IMR-90 (cell line): ENCODE results near the gene COQ8A. TPM values are rescaled to one million over a fixed set of nuclear protein-coding genes. Genes with fewer than 3 reads are reported as not detected.

ENCODE experiments used
- ATAC-seq: fragments of 200-7000 bp; cut with Tn5 transposase; 2 replicates; pipeline ENCODE4 v1.9.1; 2020; ENCODE audit warnings: low read depth, mild to moderate bottlenecking, moderate library complexity
- BruUV-seq: library from RNA; stranded (reverse); fragments of 400-500 nt; replicated peaks from 2 replicates; lab custom pipeline; 2021; lab: Mats Ljungman, UMichigan
- CTCF ChIA-PET: fragments of 300-600 bp; formaldehyde crosslinking; extraction: SDS; loops from one replicate; lab custom pipeline; 2021; ENCODE audit warnings: antibody characterized with exemption; lab: Yijun Ruan, JAX
- POLR2A ChIA-PET: fragments of 300-600 bp; sonication (Branson Sonifier 250); formaldehyde crosslinking; loops from one replicate; lab custom pipeline; 2022; ENCODE audit warnings: antibody characterized with exemption; ENCODE audit not compliant: unreplicated experiment; lab: Charles Lee
- DNase-seq: peaks from one replicate; pipeline ENCODE4 v3.0.0; 2013
- H2AFZ ChIP-seq: replicated peaks from 2 replicates; pipeline ENCODE3; 2013; ENCODE audit warnings: low read length, mild to moderate bottlenecking; ENCODE audit not compliant: poor library complexity
- H2AK5ac ChIP-seq: 2 replicates; pipeline ENCODE4 v1.6.1; 2013; ENCODE audit warnings: low read depth, low read length, inconsistent platforms
- H2AK9ac ChIP-seq: replicated peaks from 2 replicates; pipeline ENCODE3; 2013; ENCODE audit warnings: mild to moderate bottlenecking, low read depth, low read length, moderate library complexity; ENCODE audit not compliant: poor library complexity
- H2BK120ac ChIP-seq: 2 replicates; pipeline ENCODE4 v1.6.1; 2013; ENCODE audit warnings: low read depth, low read length, inconsistent platforms
- H2BK15ac ChIP-seq: 3 replicates; pipeline ENCODE4 v1.6.1; 2013; ENCODE audit warnings: low read depth, low read length, inconsistent platforms
- H2BK20ac ChIP-seq: 2 replicates; pipeline ENCODE4 v1.6.1; 2013; ENCODE audit warnings: low read depth, mild to moderate bottlenecking, inconsistent platforms, low read length, moderate library complexity
- H2BK5ac ChIP-seq: 2 replicates; pipeline ENCODE4 v1.6.1; 2013; ENCODE audit warnings: mild to moderate bottlenecking, low read depth, low read length, inconsistent platforms; ENCODE audit not compliant: poor library complexity, severe bottlenecking
- H3K14ac ChIP-seq: replicated peaks from 2 replicates; pipeline ENCODE4 v1.6.1; 2013; ENCODE audit warnings: low read depth, low read length, inconsistent platforms
- H3K18ac ChIP-seq: 2 replicates; pipeline ENCODE4 v1.6.1; 2013; ENCODE audit warnings: low read depth, low read length, control low read depth
- H3K23ac ChIP-seq: 2 replicates; pipeline ENCODE4 v1.6.1; 2013; ENCODE audit warnings: low read depth, low read length, inconsistent platforms
- H3K27ac ChIP-seq: 2 replicates; pipeline ENCODE4 v1.5.1; 2013; ENCODE audit warnings: mild to moderate bottlenecking, control low read depth, low read length; ENCODE audit not compliant: insufficient read depth
- H3K27me3 ChIP-seq: 2 replicates; pipeline ENCODE4 v1.6.1; 2013; ENCODE audit warnings: low read length; ENCODE audit not compliant: control insufficient read depth, insufficient read depth
- H3K36me3 ChIP-seq: 2 replicates; pipeline ENCODE4 v1.6.1; 2013; ENCODE audit warnings: low read length, mixed read lengths; ENCODE audit not compliant: control insufficient read depth, insufficient read depth
- H3K4ac ChIP-seq: 2 replicates; pipeline ENCODE4 v1.6.1; 2013; ENCODE audit warnings: low read depth, low read length, inconsistent platforms
- H3K4me1 ChIP-seq: 2 replicates; pipeline ENCODE4 v1.6.1; 2013; ENCODE audit warnings: low read length, mixed read lengths; ENCODE audit not compliant: control insufficient read depth, insufficient read depth
- H3K4me2 ChIP-seq: 2 replicates; pipeline ENCODE4 v1.6.1; 2013; ENCODE audit warnings: low read depth, mild to moderate bottlenecking, control low read depth, low read length, moderate library complexity
- H3K4me3 ChIP-seq: 2 replicates; pipeline ENCODE4 v1.5.1; 2013; ENCODE audit warnings: low read depth, mild to moderate bottlenecking, control low read depth, low read length, moderate library complexity; ENCODE audit not compliant: insufficient read depth
- H3K56ac ChIP-seq: 2 replicates; pipeline ENCODE4 v1.6.1; 2013; ENCODE audit warnings: low read length, inconsistent platforms; ENCODE audit not compliant: insufficient read depth; ENCODE audit errors: extremely low read depth
- H3K79me1 ChIP-seq, 2 experiments: 2 replicates each; pipeline ENCODE4 v1.6.1; 2013; ENCODE audit warnings: low read length in 2 of 2, inconsistent platforms in 1 of 2, low read depth in 1 of 2
- H3K9ac ChIP-seq: 2 replicates; pipeline ENCODE4 v1.6.1; 2013; ENCODE audit warnings: low read depth, low read length, control low read depth
- H3K9me1 ChIP-seq: 2 replicates; pipeline ENCODE4 v1.6.1; 2013; ENCODE audit warnings: low read length, inconsistent platforms; ENCODE audit not compliant: insufficient read depth
- H3K9me3 ChIP-seq: 2 replicates; pipeline ENCODE4 v1.6.1; 2013; ENCODE audit warnings: low read length; ENCODE audit not compliant: control insufficient read depth, insufficient read depth
- H4K20me1 ChIP-seq: 2 replicates; pipeline ENCODE4 v1.6.1; 2013; ENCODE audit warnings: low read length, inconsistent platforms; ENCODE audit not compliant: insufficient read depth
- H4K5ac ChIP-seq: 2 replicates; pipeline ENCODE4 v1.6.1; 2013; ENCODE audit warnings: mild to moderate bottlenecking, low read depth, low read length, control low read depth
- H4K8ac ChIP-seq, 2 experiments: 2 replicates each; pipeline ENCODE4 v1.6.1; 2013; ENCODE audit warnings: low read depth in 2 of 2, low read length in 2 of 2, control low read depth in 1 of 2, inconsistent platforms in 1 of 2
- H4K91ac ChIP-seq: 2 replicates; pipeline ENCODE4 v1.6.1; 2013; ENCODE audit warnings: low read depth, low read length, inconsistent platforms; ENCODE audit not compliant: insufficient read depth
- BHLHE40 ChIP-seq: fragments of 150-350 bp; IDR thresholded peaks from 2 replicates; pipeline ENCODE4 v1.6.1; 2016; ENCODE audit warnings: mild to moderate bottlenecking, low read depth, low read length
- CEBPB ChIP-seq: IDR thresholded peaks from 2 replicates; pipeline ENCODE4 v1.6.1; 2012; ENCODE audit warnings: low read depth, low read length, improper control_type of control experiment
- CHD1 ChIP-seq: IDR thresholded peaks from 2 replicates; pipeline ENCODE4 v1.6.1; 2012; ENCODE audit warnings: low read depth, low read length, improper control_type of control experiment
- FOS ChIP-seq: fragments of 150-350 bp; IDR thresholded peaks from 2 replicates; pipeline ENCODE4 v1.6.1; 2016; ENCODE audit warnings: low read depth, low read length
- MAFK ChIP-seq: IDR thresholded peaks from 2 replicates; pipeline ENCODE4 v1.6.1; 2012; ENCODE audit warnings: low read depth, low read length, improper control_type of control experiment
- MAZ ChIP-seq: IDR thresholded peaks from 2 replicates; pipeline ENCODE4 v1.6.1; 2012; ENCODE audit warnings: low read depth, mild to moderate bottlenecking, low read length, improper control_type of control experiment, moderate library complexity, borderline replicate concordance
- MXI1 ChIP-seq: IDR thresholded peaks from 2 replicates; pipeline ENCODE4 v1.6.1; 2012; ENCODE audit warnings: low read depth, mild to moderate bottlenecking, low read length, moderate library complexity, borderline replicate concordance
- NFE2L2 ChIP-seq: fragments of 150-350 bp; IDR thresholded peaks from 2 replicates; pipeline ENCODE4 v1.6.1; 2016; ENCODE audit warnings: low read depth, mild to moderate bottlenecking, low read length
- POLR2A ChIP-seq: IDR thresholded peaks from 2 replicates; pipeline ENCODE4 v1.6.1; 2012; ENCODE audit warnings: mild to moderate bottlenecking, low read depth, low read length
- RAD21 ChIP-seq: IDR thresholded peaks from 2 replicates; pipeline ENCODE4 v1.6.1; 2012; ENCODE audit warnings: low read length, improper control_type of control experiment
- RCOR1 ChIP-seq: IDR thresholded peaks from 2 replicates; pipeline ENCODE4 v1.6.1; 2012; ENCODE audit warnings: mild to moderate bottlenecking, low read length, improper control_type of control experiment; ENCODE audit not compliant: insufficient replicate concordance
- RFX5 ChIP-seq: IDR thresholded peaks from 2 replicates; pipeline ENCODE4 v1.8.0; 2012; ENCODE audit warnings: low read depth, mild to moderate bottlenecking, low read length, moderate library complexity
- SMC3 ChIP-seq: fragments of 150-350 bp; IDR thresholded peaks from 2 replicates; pipeline ENCODE4 v1.6.1; 2016; ENCODE audit warnings: low read depth, mild to moderate bottlenecking, antibody characterized with exemption, low read length, moderate library complexity
- WGBS, 2 experiments: methylation state at CpG; one replicate each; pipeline versions ENCODE4 v1.1.5 to v1.1.7; 2013; ENCODE audit warnings: missing lambda C conversion rate in 2 of 2; ENCODE audit not compliant: insufficient read length in 1 of 2; ENCODE audit errors: extremely low coverage in 2 of 2; 5-methylcytosine and 5-hydroxymethylcytosine counted together
- dilution Hi-C: fragments of 300-500 bp; cut with HindIII; formaldehyde crosslinking; loops from one replicate; pipeline ENCODE4 v1.14.3; 2018; ENCODE audit warnings: low sequenced_read_pairs; ENCODE audit not compliant: unreplicated experiment
- in situ Hi-C: fragments of 300-500 bp; cut with MboI; formaldehyde crosslinking; loops from 3 replicates; pipeline ENCODE4 v1.14.3; 2019; ENCODE audit warnings: low sequenced_read_pairs, inconsistent platforms, mixed read lengths
- intact Hi-C: fragments of 100-400 bp; cut with micrococcal nuclease; formaldehyde crosslinking; loops from 2 replicates; pipeline ENCODE4 v1.10.0; 2022
- polyA plus RNA-seq, 3 experiments: library from polyadenylated mRNA; depleted of rRNA; stranded (reverse); fragments of >200 nt; gene quantifications; 2 replicates each; pipeline ENCODE4 v1.2.3, GENCODE V29; 2012; ENCODE audit warnings: low replicate concordance in 1 of 3
- total RNA-seq: library from RNA; depleted of rRNA; stranded (reverse); fragments of >200 nt; gene quantifications from 2 replicates; pipeline ENCODE4 v1.2.3, GENCODE V29; 2012
- TF ChIP-seq, protein P1 (sequence below): conservative IDR thresholded peaks from 2 replicates; pipeline ENCODE4 v1.5.1; 2012; ENCODE audit warnings: mild to moderate bottlenecking, low read depth, low read length, improper control_type of control experiment
- TF ChIP-seq, protein P2 (sequence below): fragments of 150-350 bp; IDR thresholded peaks from 2 replicates; pipeline ENCODE4 v1.6.1; 2017; ENCODE audit warnings: mild to moderate bottlenecking, antibody characterized with exemption, low read length, low read depth
- TF ChIP-seq, protein P3 (sequence below): fragments of 150-350 bp; IDR thresholded peaks from 2 replicates; pipeline ENCODE4 v1.6.1; 2016; ENCODE audit warnings: low read depth, mild to moderate bottlenecking, low read length, moderate library complexity, borderline replicate concordance

The COQ8A gene
- total and polyA plus RNA-seq, 2 of the 4 experiments (the other 2 are of a cell fraction) = 3.8 to 6.1 TPM

DNA sequence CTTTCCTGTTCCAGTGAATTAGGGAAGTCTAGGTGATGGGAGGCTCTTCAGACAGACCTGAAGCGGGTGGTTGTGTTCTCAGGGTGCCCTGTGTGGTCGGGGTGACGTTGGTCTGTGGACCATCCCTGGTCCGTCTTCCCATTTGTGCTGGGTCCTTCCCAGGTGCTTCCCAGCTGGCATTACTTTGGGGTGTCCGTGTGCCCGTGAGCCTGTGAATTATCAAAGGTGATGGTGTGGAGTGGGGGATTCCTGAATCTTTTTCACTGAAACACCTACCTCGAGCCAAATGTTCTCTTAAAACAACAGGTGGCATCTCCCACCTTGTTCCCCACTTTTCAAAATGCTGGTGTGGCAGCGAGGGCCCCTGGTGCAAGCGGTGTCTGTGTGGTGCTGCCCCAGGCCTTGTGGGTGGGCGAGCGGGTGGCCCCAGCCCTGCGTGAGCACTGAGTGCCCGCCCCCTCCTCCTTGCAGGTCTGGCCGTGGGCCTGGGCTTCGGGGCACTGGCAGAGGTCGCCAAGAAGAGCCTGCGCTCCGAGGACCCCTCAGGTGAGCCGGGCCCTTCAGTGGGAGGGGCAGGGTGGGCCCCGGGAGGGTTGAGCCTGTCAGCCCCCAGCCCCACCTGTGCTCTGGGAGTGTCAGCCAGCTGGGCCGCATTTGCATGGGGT is 37.0 kb downstream of the COQ8A start:
- Histone ChIP-seq H3K18ac (no peak overlapping the region), H2BK20ac (no peak overlapping the region), H4K8ac (no peak overlapping the region), H4K5ac (no peak overlapping the region), H3K36me3 (no peaks in the 10 kb centered on the region), H3K9me1 (no peaks in the 10 kb centered on the region), H3K4me2 (no peak overlapping the region), H3K9ac (no peak overlapping the region), H3K14ac (no peak overlapping the region), H3K4me3 (no peak overlapping the region), H3K23ac (no peak overlapping the region), H2BK15ac (no peak overlapping the region), H4K91ac (no peak overlapping the region), H2BK120ac (no peak overlapping the region), H3K4me1 (peaks cover 14% of the 10 kb centered on the region; the same call in 1 of the 2 replicates), H2AK9ac (no peak overlapping the region), H3K56ac (no peak overlapping the region), H2BK5ac (no peak overlapping the region), H3K9me3 (no peaks in the 10 kb centered on the region; the same call in 1 of the 2 replicates), H4K20me1 (no peaks in the 10 kb centered on the region), H2AK5ac (no peak overlapping the region), H3K79me1 (no peaks in the 10 kb centered on the region), H3K4ac (no peak overlapping the region), H3K27ac (no peak overlapping the region), H3K27me3 (no peaks in the 10 kb centered on the region), H2AFZ (no peak overlapping the region)
- in situ Hi-C loops (no loop called here), intact Hi-C loops (no loop called here), dilution Hi-C loops (no loop called here)
- ChIA-PET POLR2A (no interaction called here), CTCF (no interaction called here)
- 100% methylated on average over 3 of the region's 21 CpGs; no CpG with 5 or more reads in 1 of the 2 experiments for WGBS, 2 experiments
- no peak for DNase-seq
- ATAC-seq = no peak
- no TSS peak for BruUV-seq
- TF ChIP-seq, protein P1, sequence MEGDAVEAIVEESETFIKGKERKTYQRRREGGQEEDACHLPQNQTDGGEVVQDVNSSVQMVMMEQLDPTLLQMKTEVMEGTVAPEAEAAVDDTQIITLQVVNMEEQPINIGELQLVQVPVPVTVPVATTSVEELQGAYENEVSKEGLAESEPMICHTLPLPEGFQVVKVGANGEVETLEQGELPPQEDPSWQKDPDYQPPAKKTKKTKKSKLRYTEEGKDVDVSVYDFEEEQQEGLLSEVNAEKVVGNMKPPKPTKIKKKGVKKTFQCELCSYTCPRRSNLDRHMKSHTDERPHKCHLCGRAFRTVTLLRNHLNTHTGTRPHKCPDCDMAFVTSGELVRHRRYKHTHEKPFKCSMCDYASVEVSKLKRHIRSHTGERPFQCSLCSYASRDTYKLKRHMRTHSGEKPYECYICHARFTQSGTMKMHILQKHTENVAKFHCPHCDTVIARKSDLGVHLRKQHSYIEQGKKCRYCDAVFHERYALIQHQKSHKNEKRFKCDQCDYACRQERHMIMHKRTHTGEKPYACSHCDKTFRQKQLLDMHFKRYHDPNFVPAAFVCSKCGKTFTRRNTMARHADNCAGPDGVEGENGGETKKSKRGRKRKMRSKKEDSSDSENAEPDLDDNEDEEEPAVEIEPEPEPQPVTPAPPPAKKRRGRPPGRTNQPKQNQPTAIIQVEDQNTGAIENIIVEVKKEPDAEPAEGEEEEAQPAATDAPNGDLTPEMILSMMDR = no peak
- TF ChIP-seq, protein P2, sequence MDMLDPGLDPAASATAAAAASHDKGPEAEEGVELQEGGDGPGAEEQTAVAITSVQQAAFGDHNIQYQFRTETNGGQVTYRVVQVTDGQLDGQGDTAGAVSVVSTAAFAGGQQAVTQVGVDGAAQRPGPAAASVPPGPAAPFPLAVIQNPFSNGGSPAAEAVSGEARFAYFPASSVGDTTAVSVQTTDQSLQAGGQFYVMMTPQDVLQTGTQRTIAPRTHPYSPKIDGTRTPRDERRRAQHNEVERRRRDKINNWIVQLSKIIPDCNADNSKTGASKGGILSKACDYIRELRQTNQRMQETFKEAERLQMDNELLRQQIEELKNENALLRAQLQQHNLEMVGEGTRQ = no peak
- no peak for TF ChIP-seq CEBPB
- no peak for TF ChIP-seq BHLHE40
- TF ChIP-seq RAD21 = no peak
- TF ChIP-seq, protein P3, sequence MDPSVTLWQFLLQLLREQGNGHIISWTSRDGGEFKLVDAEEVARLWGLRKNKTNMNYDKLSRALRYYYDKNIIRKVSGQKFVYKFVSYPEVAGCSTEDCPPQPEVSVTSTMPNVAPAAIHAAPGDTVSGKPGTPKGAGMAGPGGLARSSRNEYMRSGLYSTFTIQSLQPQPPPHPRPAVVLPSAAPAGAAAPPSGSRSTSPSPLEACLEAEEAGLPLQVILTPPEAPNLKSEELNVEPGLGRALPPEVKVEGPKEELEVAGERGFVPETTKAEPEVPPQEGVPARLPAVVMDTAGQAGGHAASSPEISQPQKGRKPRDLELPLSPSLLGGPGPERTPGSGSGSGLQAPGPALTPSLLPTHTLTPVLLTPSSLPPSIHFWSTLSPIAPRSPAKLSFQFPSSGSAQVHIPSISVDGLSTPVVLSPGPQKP = no peak
- TF ChIP-seq MAFK = no peak
- no peak for TF ChIP-seq MXI1
- TF ChIP-seq MAZ = no peak
- TF ChIP-seq RCOR1 = no peak
- TF ChIP-seq FOS = no peak
- no peak for TF ChIP-seq CHD1
- TF ChIP-seq NFE2L2 = no peak
- no peak for TF ChIP-seq RFX5
- no peak for TF ChIP-seq SMC3
- TF ChIP-seq POLR2A = no peak
